K562 (cell line): ENCODE data around the gene SAMD14. TPM values are rescaled to one million over a fixed set of nuclear protein-coding genes. Genes with fewer than 3 reads are reported as not detected.

Experiments
- ATAC-seq: fragments of 200-7000 bp; cut with Tn5 transposase; 3 replicates; pipeline ENCODE4 v1.9.1; 2020; ENCODE audit warnings: moderate library complexity
- BruUV-seq: library from RNA; stranded (reverse); fragments of 400-500 nt; replicated peaks from 2 replicates; lab custom pipeline; 2021; lab: Mats Ljungman, UMichigan
- CTCF ChIA-PET: fragments of 300-600 bp; formaldehyde crosslinking; extraction: SDS; loops from one replicate; lab custom pipeline; 2021; ENCODE audit warnings: low intra/inter-chr PET ratio; lab: Yijun Ruan, JAX
- POLR2A ChIA-PET: fragments of 300-600, 350-650 bp; sonication (Branson Sonifier 250); formaldehyde crosslinking; extraction: SDS; loops from one replicate; lab custom pipeline; 2021; ENCODE audit warnings: antibody characterized with exemption, inconsistent platforms; lab: Yijun Ruan, JAX
- DNase-seq, 4 experiments: peaks; one replicate each; pipeline versions ENCODE4 v3.0.0 to v3.0.0-alpha.2; 2011 to 2018; ENCODE audit warnings: low spot score in 3 of 4, mixed read lengths in 3 of 4; ENCODE audit errors: extremely low read depth in 1 of 4
- FAIRE-seq: peaks from 2 replicates; lab custom pipeline; 2011; peaks lifted over from hg19 to GRCh38; lab: Jason Lieb, UNC
- H2AFZ ChIP-seq: 2 replicates; pipeline ENCODE4 v1.6.0; 2011; ENCODE audit warnings: low read depth, low read length, control low read depth, inconsistent platforms
- H3K27ac ChIP-seq: fragments of 200-600 bp; 3 replicates; pipeline ENCODE4 v1.8.0; 2011; ENCODE audit warnings: low read depth, mild to moderate bottlenecking, control low read depth, inconsistent platforms, low read length, moderate library complexity, mixed read lengths; ENCODE audit errors: extremely low read depth
- H3K27me3 ChIP-seq, 2 experiments: fragments of 300-600 bp in 1 of 2; 2 replicates in 1 of 2; 3 replicates in 1 of 2; pipeline versions ENCODE4 v1.6.0 to v1.8.0; 2011; ENCODE audit warnings: inconsistent platforms in 2 of 2, low read length in 2 of 2, mild to moderate bottlenecking in 1 of 2, mixed read lengths in 1 of 2, moderate library complexity in 1 of 2; ENCODE audit not compliant: control insufficient read depth in 2 of 2, insufficient read depth in 2 of 2
- H3K36me3 ChIP-seq: fragments of 300-600 bp; 3 replicates; pipeline ENCODE4 v1.8.0; 2011; ENCODE audit warnings: mild to moderate bottlenecking, low read length, inconsistent platforms; ENCODE audit not compliant: control insufficient read depth, insufficient read depth
- H3K4me1 ChIP-seq, 2 experiments: fragments of 200-600 bp in 1 of 2; replicated peaks in 1 of 2; 2 replicates in 1 of 2; 3 replicates in 1 of 2; pipeline versions ENCODE4 v1.5.1 to v1.8.0; 2011; ENCODE audit warnings: inconsistent platforms in 2 of 2, low read length in 2 of 2, mild to moderate bottlenecking in 1 of 2, mixed read lengths in 1 of 2, moderate library complexity in 1 of 2; ENCODE audit not compliant: control insufficient read depth in 2 of 2, insufficient read depth in 2 of 2
- H3K4me2 ChIP-seq: 2 replicates; pipeline ENCODE4 v1.6.1; 2011; ENCODE audit warnings: low read length, control low read depth, inconsistent platforms, mixed read lengths; ENCODE audit not compliant: insufficient read depth
- H3K4me3 ChIP-seq: fragments of 200-600 bp; sonication (generic), shearing (Covaris generic); 2 replicates; pipeline ENCODE4 v1.5.1; 2016; ENCODE audit warnings: control low read depth, inconsistent platforms
- H3K79me2 ChIP-seq: fragments of 200-600 bp; 3 replicates; pipeline ENCODE4 v1.8.0; 2011; ENCODE audit warnings: low read length, inconsistent platforms; ENCODE audit not compliant: control insufficient read depth, insufficient read depth
- H3K9ac ChIP-seq, 2 experiments: 2 replicates each; pipeline versions ENCODE4 v1.6.0 to v1.6.1; 2011; ENCODE audit warnings: low read depth in 2 of 2, low read length in 2 of 2, control low read depth in 1 of 2, inconsistent platforms in 1 of 2, mild to moderate bottlenecking in 1 of 2, mixed read lengths in 1 of 2; ENCODE audit not compliant: insufficient read depth in 1 of 2
- H3K9me1 ChIP-seq: one replicate; pipeline ENCODE4 v1.6.0; 2011; ENCODE audit warnings: inconsistent platforms, mild to moderate bottlenecking, low read length, moderate library complexity; ENCODE audit not compliant: control insufficient read depth, insufficient read depth
- H3K9me3 ChIP-seq: replicated peaks from 2 replicates; pipeline ENCODE4 v1.5.1; 2011; ENCODE audit warnings: low read depth, low read length, inconsistent platforms; ENCODE audit not compliant: control insufficient read depth, insufficient read depth
- H4K20me1 ChIP-seq: replicated peaks from 2 replicates; pipeline ENCODE4 v1.6.1; 2011; ENCODE audit warnings: low read length, inconsistent platforms, mixed read lengths; ENCODE audit not compliant: control insufficient read depth, insufficient read depth
- ATF3 ChIP-seq, 2 experiments: fragments of 450-650 bp in 1 of 2; sonication (generic) in 1 of 2; formaldehyde crosslinking in 1 of 2; IDR thresholded peaks in 1 of 2; conservative IDR thresholded peaks in 1 of 2; 2 replicates each; pipeline versions ENCODE4 v1.6.1 to v1.8.1; 2016 to 2023; ENCODE audit warnings: mild to moderate bottlenecking in 2 of 2, moderate library complexity in 2 of 2, inconsistent platforms in 1 of 2, missing genetic modification reagents in 1 of 2
- HDAC1 ChIP-seq, 2 experiments: fragments of 450-650 bp; IDR thresholded peaks; 2 replicates each; pipeline ENCODE4 v1.6.1; 2016 to 2017; ENCODE audit warnings: inconsistent platforms in 1 of 2, mild to moderate bottlenecking in 1 of 2, moderate library complexity in 1 of 2
- POLR2G ChIP-seq: fragments of 200-400 bp; formaldehyde crosslinking; IDR thresholded peaks from 2 replicates; pipeline ENCODE4 v1.6.1; 2017; ENCODE audit warnings: low read depth, mild to moderate bottlenecking, antibody characterized with exemption, low read length, moderate library complexity
- PYGO2 ChIP-seq: fragments of 450-650 bp; IDR thresholded peaks from 2 replicates; pipeline ENCODE4 v1.6.1; 2016; ENCODE audit warnings: mild to moderate bottlenecking, missing genetic modification characterization, moderate library complexity, missing compliant biosample characterization
- RFX1 ChIP-seq: fragments of 450-650 bp; IDR thresholded peaks from 2 replicates; pipeline ENCODE4 v1.6.1; 2016; ENCODE audit warnings: mild to moderate bottlenecking, moderate library complexity
- SIX5 ChIP-seq, 2 experiments: IDR thresholded peaks; 2 replicates each; pipeline ENCODE4 v1.6.1; 2011; ENCODE audit warnings: low read length in 2 of 2, borderline replicate concordance in 1 of 2, low read depth in 1 of 2, mild to moderate bottlenecking in 1 of 2, moderate library complexity in 1 of 2; ENCODE audit not compliant: insufficient read depth in 1 of 2
- TGIF2 ChIP-seq: sonication (generic); formaldehyde crosslinking; IDR thresholded peaks from 2 replicates; pipeline ENCODE4 v1.8.1; 2022; ENCODE audit warnings: mild to moderate bottlenecking, missing genetic modification reagents, moderate library complexity
- ZNF174 ChIP-seq: fragments of 250-450 bp; sonication (Bioruptor Pico); IDR thresholded peaks from 2 replicates; pipeline ENCODE4 v1.4.0; 2020; ENCODE audit warnings: mild to moderate bottlenecking
- ZNF766 ChIP-seq: fragments of 200-800 bp; sonication (Bioruptor generic); conservative IDR thresholded peaks from 2 replicates; pipeline ENCODE4 v1.6.1; 2016; ENCODE audit warnings: missing genetic modification characterization, missing compliant biosample characterization
- whole genome bisulfite sequencing: fragments of 100-300 bp; shearing (Covaris generic); methylation state at CpG from one replicate; pipeline ENCODE4 v1.1.6; 2016; ENCODE audit warnings: low coverage, mixed read lengths; ENCODE audit not compliant: insufficient coverage; ENCODE audit errors: missing lambda C conversion rate; 5-methylcytosine and 5-hydroxymethylcytosine counted together
- in situ Hi-C: fragments of 300-500 bp; cut with MboI; formaldehyde crosslinking; loops from 4 replicates; pipeline ENCODE4 v1.15.0; 2018; ENCODE audit warnings: inconsistent platforms, mixed read lengths
- intact Hi-C: fragments of 100-400 bp; cut with micrococcal nuclease; formaldehyde crosslinking; loops from 2 replicates; pipeline ENCODE4 v1.14.2; 2022
- polyA plus RNA-seq, 8 experiments: library from polyadenylated mRNA; depleted of rRNA in 4 of 8; stranded (reverse) in 5 of 8; unstranded in 3 of 8; fragments of >200 nt; fragmentation: Nextera tagmentation in 2 of 8; fragmentation: Illumina TruSeq in 1 of 8; extraction: Ambion mirVana in 2 of 8; extraction: Trizol in 1 of 8; gene quantifications; 2 replicates each; pipeline versions ENCODE4 v1.2.1 to v1.2.3, GENCODE V29; 2011 to 2014; ENCODE audit warnings: inconsistent platforms in 1 of 8, missing spikeins in 1 of 8
- total RNA-seq, 7 experiments: library from RNA; depleted of rRNA in 6 of 7; stranded (reverse); fragments of >200 nt in 6 of 7; fragmentation: Illumina TruSeq in 2 of 7; extraction: Trizol in 2 of 7; gene quantifications; 2 replicates each; pipeline versions ENCODE4 v1.2.1 to v1.2.3, GENCODE V29; 2011 to 2021; ENCODE audit warnings: low replicate concordance in 1 of 7
- TF ChIP-seq, protein P1 (sequence below): sonication (generic); formaldehyde crosslinking; IDR thresholded peaks from 2 replicates; pipeline ENCODE4 v1.8.1; 2023; ENCODE audit warnings: mild to moderate bottlenecking, missing genetic modification reagents
- TF ChIP-seq, protein P2 (sequence below): fragments of 250-450 bp; sonication (Bioruptor Pico); IDR thresholded peaks from 2 replicates; pipeline ENCODE4 v1.4.0; 2020; ENCODE audit warnings: mild to moderate bottlenecking, moderate library complexity, borderline replicate concordance
- TF ChIP-seq, protein P3 (sequence below): sonication (generic); formaldehyde crosslinking; IDR thresholded peaks from 2 replicates; pipeline ENCODE4 v1.8.1; 2023; ENCODE audit warnings: mild to moderate bottlenecking, missing genetic modification reagents

The SAMD14 gene
- total and polyA plus RNA-seq, 9 of the 15 experiments (the other 6 are each of a cell fraction or from before 2014, with no cell fraction given): 0.04 to 0.07 TPM; not detected in 7

DNA sequence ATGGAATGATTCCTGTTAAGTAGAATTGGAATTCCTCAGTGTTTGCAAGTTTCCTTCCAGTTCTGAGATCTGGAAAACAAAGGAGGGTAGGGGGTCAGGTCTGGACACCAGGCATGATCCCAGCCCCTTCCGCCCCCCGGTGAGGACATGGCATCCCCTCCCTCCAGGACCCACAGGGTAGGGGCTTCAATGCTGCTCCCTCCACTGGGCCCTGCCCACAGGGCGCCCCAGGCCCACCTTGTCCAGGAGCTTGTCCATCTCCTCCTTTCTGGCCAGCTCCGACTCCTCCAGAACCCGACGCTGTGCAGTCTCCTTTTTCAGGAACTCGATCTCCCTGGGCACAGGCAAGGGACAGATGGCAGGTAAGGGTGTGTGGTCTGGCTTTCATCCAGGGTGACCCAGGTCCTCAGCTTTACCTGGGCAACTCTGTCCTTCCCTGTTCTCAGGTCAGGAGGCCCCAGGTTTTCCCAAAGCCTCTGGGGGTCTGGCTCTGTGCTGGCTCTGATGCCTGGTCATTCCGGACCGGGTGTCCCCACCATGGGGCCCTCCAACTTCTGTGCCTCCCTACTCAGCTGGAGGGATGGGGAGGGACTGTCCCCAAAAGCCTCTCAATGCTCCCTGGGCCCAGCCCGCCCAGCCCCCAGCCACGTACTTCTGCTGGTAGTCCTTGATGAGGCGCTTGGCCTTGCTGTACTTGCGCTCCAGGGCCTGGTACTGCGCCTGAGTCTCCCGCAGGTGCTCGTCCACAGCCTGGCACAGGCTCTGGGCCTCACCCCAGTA is 5.5 kb upstream of the SAMD14 start:
- CTCF ChIA-PET: no interaction called here
- intact Hi-C loops: no loop called here
- no peak for DNase-seq
- no peak for ATAC-seq
- BruUV-seq: no TSS peak
- no peak overlapping the region for H2AFZ ChIP-seq
- peaks cover 5 to 29% of the 10 kb centered on the region in 2 experiments; a peak in 4 of 5 replicates for H3K4me1 ChIP-seq
- H3K9me3 ChIP-seq: no peaks in the 10 kb centered on the region
- H3K36me3 ChIP-seq: peaks cover 60% of the 10 kb centered on the region
- no peak for FAIRE-seq
- H3K4me3 ChIP-seq: no peak overlapping the region
- TF ChIP-seq, protein P1, sequence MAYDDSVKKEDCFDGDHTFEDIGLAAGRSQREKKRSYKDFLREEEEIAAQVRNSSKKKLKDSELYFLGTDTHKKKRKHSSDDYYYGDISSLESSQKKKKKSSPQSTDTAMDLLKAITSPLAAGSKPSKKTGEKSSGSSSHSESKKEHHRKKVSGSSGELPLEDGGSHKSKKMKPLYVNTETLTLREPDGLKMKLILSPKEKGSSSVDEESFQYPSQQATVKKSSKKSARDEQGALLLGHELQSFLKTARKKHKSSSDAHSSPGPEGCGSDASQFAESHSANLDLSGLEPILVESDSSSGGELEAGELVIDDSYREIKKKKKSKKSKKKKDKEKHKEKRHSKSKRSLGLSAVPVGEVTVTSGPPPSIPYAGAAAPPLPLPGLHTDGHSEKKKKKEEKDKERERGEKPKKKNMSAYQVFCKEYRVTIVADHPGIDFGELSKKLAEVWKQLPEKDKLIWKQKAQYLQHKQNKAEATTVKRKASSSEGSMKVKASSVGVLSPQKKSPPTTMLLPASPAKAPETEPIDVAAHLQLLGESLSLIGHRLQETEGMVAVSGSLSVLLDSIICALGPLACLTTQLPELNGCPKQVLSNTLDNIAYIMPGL (CRISPR knock-in tag): no peak
- TF ChIP-seq PYGO2: no peak
- no peak for TF ChIP-seq TGIF2 (CRISPR knock-in tag)
- TF ChIP-seq ZNF174 (CRISPR knock-in tag): no peak
- TF ChIP-seq SIX5 (IDR thresholded peaks at IDR 0.05; ENCODE audit: borderline replicate concordance in 1 of 2, insufficient read depth in 1 of 2, low read depth in 1 of 2, low read length in 2 of 2): no peak
- no peak for TF ChIP-seq RFX1
- TF ChIP-seq ZNF766: no peak
- TF ChIP-seq, protein P2, sequence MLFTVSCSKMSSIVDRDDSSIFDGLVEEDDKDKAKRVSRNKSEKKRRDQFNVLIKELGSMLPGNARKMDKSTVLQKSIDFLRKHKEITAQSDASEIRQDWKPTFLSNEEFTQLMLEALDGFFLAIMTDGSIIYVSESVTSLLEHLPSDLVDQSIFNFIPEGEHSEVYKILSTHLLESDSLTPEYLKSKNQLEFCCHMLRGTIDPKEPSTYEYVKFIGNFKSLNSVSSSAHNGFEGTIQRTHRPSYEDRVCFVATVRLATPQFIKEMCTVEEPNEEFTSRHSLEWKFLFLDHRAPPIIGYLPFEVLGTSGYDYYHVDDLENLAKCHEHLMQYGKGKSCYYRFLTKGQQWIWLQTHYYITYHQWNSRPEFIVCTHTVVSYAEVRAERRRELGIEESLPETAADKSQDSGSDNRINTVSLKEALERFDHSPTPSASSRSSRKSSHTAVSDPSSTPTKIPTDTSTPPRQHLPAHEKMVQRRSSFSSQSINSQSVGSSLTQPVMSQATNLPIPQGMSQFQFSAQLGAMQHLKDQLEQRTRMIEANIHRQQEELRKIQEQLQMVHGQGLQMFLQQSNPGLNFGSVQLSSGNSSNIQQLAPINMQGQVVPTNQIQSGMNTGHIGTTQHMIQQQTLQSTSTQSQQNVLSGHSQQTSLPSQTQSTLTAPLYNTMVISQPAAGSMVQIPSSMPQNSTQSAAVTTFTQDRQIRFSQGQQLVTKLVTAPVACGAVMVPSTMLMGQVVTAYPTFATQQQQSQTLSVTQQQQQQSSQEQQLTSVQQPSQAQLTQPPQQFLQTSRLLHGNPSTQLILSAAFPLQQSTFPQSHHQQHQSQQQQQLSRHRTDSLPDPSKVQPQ: no peak
- 0 out of 2 replicates have a peak, but pooled peaks have one; percentile 29 for TF ChIP-seq POLR2G
- TF ChIP-seq ATF3 (IDR thresholded peaks at IDR 0.05): no peak
- TF ChIP-seq ATF3 (CRISPR knock-in tag; conservative IDR thresholded peaks at IDR 0.05): no peak
- TF ChIP-seq HDAC1 (IDR thresholded peaks at IDR 0.05): no peak
- TF ChIP-seq, protein P3, sequence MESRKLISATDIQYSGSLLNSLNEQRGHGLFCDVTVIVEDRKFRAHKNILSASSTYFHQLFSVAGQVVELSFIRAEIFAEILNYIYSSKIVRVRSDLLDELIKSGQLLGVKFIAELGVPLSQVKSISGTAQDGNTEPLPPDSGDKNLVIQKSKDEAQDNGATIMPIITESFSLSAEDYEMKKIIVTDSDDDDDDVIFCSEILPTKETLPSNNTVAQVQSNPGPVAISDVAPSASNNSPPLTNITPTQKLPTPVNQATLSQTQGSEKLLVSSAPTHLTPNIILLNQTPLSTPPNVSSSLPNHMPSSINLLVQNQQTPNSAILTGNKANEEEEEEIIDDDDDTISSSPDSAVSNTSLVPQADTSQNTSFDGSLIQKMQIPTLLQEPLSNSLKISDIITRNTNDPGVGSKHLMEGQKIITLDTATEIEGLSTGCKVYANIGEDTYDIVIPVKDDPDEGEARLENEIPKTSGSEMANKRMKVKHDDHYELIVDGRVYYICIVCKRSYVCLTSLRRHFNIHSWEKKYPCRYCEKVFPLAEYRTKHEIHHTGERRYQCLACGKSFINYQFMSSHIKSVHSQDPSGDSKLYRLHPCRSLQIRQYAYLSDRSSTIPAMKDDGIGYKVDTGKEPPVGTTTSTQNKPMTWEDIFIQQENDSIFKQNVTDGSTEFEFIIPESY (CRISPR knock-in tag): peak; percentile 88
- no peaks in the 10 kb centered on the region; the same call in 2 of the 3 replicates for H3K79me2 ChIP-seq
- H3K4me2 ChIP-seq: no peak overlapping the region
- peaks cover 11% of the 10 kb centered on the region for H4K20me1 ChIP-seq
- no peak overlapping the region for H3K27ac ChIP-seq
- in situ Hi-C loops: no loop called here
- no peaks in the 10 kb centered on the region for H3K27me3 ChIP-seq
- H3K9me1 ChIP-seq: peaks cover 3% of the 10 kb centered on the region
- POLR2A ChIA-PET: interaction anchor here (0.7 to 2.1 kb wide), 3 partner anchors 9 to 119 kb away, joined by 3 to 9 read pairs (median 3); no protein-coding TSS in a partner anchor
- peak overlapping the region in 1 of 2 experiments; percentile 33; a peak in 1 of 4 replicates for H3K9ac ChIP-seq
- whole genome bisulfite sequencing: 94% methylated on average over 12 of the region's 16 CpGs
